Activated T-cell treated with anti-CD3 and anti-CD28 coated beads, Interleukin-2, amount 50 U/mL, for 4 hours (primary cell): ENCODE data around the gene METTL15. TPM values are rescaled to one million over a fixed set of nuclear protein-coding genes. Genes with fewer than 3 reads are reported as not detected.
"Not testable (repeated sequence)": the region's sequence is repeated elsewhere in the genome, so short reads cannot be mapped to it uniquely, and the experiment has no call there.

Experiments used
- ATAC-seq, 2 donors: fragments of 200-7000 bp; cut with Tn5 transposase; one replicate each; pipeline ENCODE4 v1.10.0; 2021
- DNase-seq: peaks from one replicate; pipeline ENCODE4 v3.0.0-alpha.2; 2020
- H3K27me3 Mint-ChIP-seq: one replicate; pipeline ENCODE4 v1.8.0; 2021; ENCODE audit warnings: low read depth, mixed read lengths
- H3K36me3 Mint-ChIP-seq: one replicate; pipeline ENCODE4 v1.8.0; 2022; ENCODE audit warnings: mixed read lengths; ENCODE audit not compliant: insufficient read depth
- H3K4me1 Mint-ChIP-seq: one replicate; pipeline ENCODE4 v1.8.0; 2021; ENCODE audit warnings: low read depth, mixed read lengths
- H3K4me3 Mint-ChIP-seq: one replicate; pipeline ENCODE4 v1.8.0; 2021; ENCODE audit warnings: mild to moderate bottlenecking, moderate library complexity, mixed read lengths
- H3K9me3 Mint-ChIP-seq: one replicate; pipeline ENCODE4 v1.8.0; 2021; ENCODE audit warnings: mixed read lengths
- total RNA-seq, 3 donors: library from RNA; stranded (reverse); gene quantifications; one replicate each; pipeline ENCODE4 v1.2.1, GENCODE V29; 2021

METTL15 gene
- total RNA-seq, 3 donors from 2014 or later, result 8.1 to 10.9 (median 10.2) TPM

GRCh38 chr11:28102300-28102699 lies 5.9 kb upstream of the METTL15 start:
- H3K9me3 Mint-ChIP-seq, H3K27me3 Mint-ChIP-seq, H3K36me3 Mint-ChIP-seq, H3K4me3 Mint-ChIP-seq, DNase-seq, H3K4me1 Mint-ChIP-seq, ATAC-seq: not testable (repeated sequence)

DNA sequence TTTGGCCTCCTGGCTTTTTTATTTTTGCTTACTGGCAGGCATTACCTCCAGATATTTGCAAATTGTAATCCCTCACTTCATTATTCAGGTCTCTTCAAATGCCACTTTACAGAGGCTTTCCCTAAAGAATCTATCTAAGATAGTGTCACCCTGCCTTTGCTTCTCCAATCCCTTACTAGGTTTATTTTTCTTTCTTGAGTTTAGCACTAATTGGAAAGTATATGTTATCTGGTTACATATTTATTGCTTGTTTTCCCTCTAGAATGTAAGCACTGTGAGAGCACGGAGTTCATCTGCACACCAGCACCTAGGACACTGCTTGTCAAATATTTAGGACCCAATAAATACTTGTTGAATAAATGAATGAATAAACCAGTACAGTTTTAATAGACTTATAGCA lies 3.8 kb upstream of the METTL15 start:
- no peaks in the 10 kb centered on the region for H3K27me3 Mint-ChIP-seq

GRCh38 chr11:28104984-28105383 lies 3.2 kb upstream of the METTL15 start:
- peaks cover 30% of the 10 kb centered on the region for H3K4me1 Mint-ChIP-seq
- H3K4me3 Mint-ChIP-seq, result no peak overlapping the region
- DNase-seq (no peak), ATAC-seq (no peak)
- H3K27me3 Mint-ChIP-seq, result no peaks in the 10 kb centered on the region
- no peaks in the 10 kb centered on the region for H3K9me3 Mint-ChIP-seq
- H3K36me3 Mint-ChIP-seq, result no peaks in the 10 kb centered on the region

More for the DNA sequence above, 3.8 kb upstream of the METTL15 start:
- Mint-ChIP-seq H3K9me3 (no peaks in the 10 kb centered on the region), H3K4me1 (peaks cover 24% of the 10 kb centered on the region), H3K4me3 (no peak overlapping the region), H3K36me3 (no peaks in the 10 kb centered on the region)
- no peak for ATAC-seq
- DNase-seq, result no peak

GRCh38 chr11:28105869-28106268 lies 2.3 kb upstream of the METTL15 start:
- ATAC-seq, result no peak
- H3K27me3 Mint-ChIP-seq, result no peaks in the 10 kb centered on the region
- H3K4me3 Mint-ChIP-seq, result peak overlapping the region; percentile 42
- no peaks in the 10 kb centered on the region for H3K9me3 Mint-ChIP-seq
- peaks cover 36% of the 10 kb centered on the region for H3K4me1 Mint-ChIP-seq
- no peaks in the 10 kb centered on the region for H3K36me3 Mint-ChIP-seq
- no peak for DNase-seq

GRCh38 chr11:28106353-28107043 lies 1.7 kb upstream of the METTL15 start:
- ATAC-seq (no peak), DNase-seq (no peak)
- Mint-ChIP-seq H3K4me3 (peak overlapping the region; percentile 42), H3K36me3 (no peaks in the 10 kb centered on the region), H3K4me1 (peaks cover 41% of the 10 kb centered on the region), H3K27me3 (no peaks in the 10 kb centered on the region), H3K9me3 (no peaks in the 10 kb centered on the region)

GRCh38 chr11:28107191-28107749 lies 918 bp upstream of the METTL15 start:
- H3K4me3 Mint-ChIP-seq, result peak overlapping the region; percentile 99
- no peak for DNase-seq
- H3K4me1 Mint-ChIP-seq, result peaks cover 49% of the 10 kb centered on the region
- ATAC-seq, result peak in 1 of 2 donors; percentile 1
- H3K36me3 Mint-ChIP-seq, result peaks cover 2% of the 10 kb centered on the region
- no peaks in the 10 kb centered on the region for H3K27me3 Mint-ChIP-seq
- H3K9me3 Mint-ChIP-seq, result no peaks in the 10 kb centered on the region

- H3K36me3 Mint-ChIP-seq, result peaks cover 4% of the 10 kb centered on the region
- H3K27me3 Mint-ChIP-seq, result no peaks in the 10 kb centered on the region
- H3K9me3 Mint-ChIP-seq, result no peaks in the 10 kb centered on the region
- DNase-seq (no peak), ATAC-seq (no peak)
- peak overlapping the region; percentile 99 for H3K4me3 Mint-ChIP-seq
- peaks cover 52% of the 10 kb centered on the region for H3K4me1 Mint-ChIP-seq
Observed at GRCh38 chr11:28108958-28109357, 770 bp downstream of the METTL15 start.

DNA sequence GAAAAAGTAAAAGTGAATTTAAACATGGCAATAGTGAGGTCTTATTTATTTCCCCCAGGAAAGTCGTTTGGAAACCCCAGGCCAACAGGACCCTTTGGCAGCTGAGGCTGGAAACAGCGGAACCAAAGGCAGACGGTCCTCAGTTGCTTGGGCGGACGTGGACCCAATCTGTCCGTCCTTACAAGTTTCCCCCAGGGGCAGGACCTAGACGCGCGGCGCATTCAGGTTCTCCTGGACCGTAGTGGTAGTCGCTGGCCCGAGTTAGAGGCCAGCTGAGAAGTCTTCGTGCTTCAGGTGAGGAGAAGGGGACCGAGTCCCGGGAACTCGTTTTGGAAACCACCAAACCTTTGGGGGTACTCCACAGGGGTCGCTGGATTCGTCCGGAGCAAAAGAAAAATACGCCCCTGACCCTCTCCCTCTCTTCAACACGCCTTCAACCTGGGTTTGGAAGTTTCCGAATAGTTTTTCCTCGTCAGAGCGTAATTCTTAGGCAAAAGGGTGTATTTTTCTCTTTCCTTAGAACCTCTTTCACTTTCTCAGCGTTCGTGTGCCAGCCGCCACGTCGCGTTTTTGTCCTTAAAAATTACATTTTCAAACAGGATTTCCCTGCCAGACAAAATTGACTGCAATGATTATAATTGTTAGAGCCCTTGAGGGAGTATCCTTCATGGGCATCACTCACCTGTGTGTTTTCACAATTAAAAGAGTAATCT lies 2.1 kb downstream of the METTL15 start:
- peaks cover 6% of the 10 kb centered on the region for H3K36me3 Mint-ChIP-seq
- H3K27me3 Mint-ChIP-seq, result no peaks in the 10 kb centered on the region
- peak overlapping the region; percentile 99 for H3K4me3 Mint-ChIP-seq
- peaks cover 52% of the 10 kb centered on the region for H3K4me1 Mint-ChIP-seq
- DNase-seq, result peak; percentile 53
- peak; percentile 46 to 55 for ATAC-seq
- H3K9me3 Mint-ChIP-seq, result no peaks in the 10 kb centered on the region

DNA sequence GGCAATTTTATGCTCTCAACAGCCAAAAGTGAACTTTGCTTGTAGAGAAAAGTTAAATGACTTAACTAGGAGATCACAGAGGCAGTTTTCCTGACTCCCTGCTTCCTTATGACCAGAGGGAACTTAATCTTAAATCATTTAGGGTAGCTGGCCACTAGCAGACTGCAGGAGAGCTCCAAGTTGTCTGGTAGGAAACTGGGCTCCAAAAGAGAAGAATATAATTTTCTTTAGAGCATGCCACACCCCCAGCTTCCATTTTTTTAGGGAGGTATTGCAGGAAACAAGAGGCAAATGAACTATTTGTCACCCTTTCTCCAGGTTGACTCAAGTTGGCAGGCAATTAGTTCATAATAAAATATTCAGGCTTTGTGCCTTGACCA lies 2.6 kb downstream of the METTL15 start:
- ATAC-seq (no peak), DNase-seq (no peak)
- no peaks in the 10 kb centered on the region for H3K27me3 Mint-ChIP-seq
- peaks cover 50% of the 10 kb centered on the region for H3K4me1 Mint-ChIP-seq
- H3K4me3 Mint-ChIP-seq, result peak overlapping the region; percentile 99
- peaks cover 6% of the 10 kb centered on the region for H3K36me3 Mint-ChIP-seq
- H3K9me3 Mint-ChIP-seq, result no peaks in the 10 kb centered on the region

DNA sequence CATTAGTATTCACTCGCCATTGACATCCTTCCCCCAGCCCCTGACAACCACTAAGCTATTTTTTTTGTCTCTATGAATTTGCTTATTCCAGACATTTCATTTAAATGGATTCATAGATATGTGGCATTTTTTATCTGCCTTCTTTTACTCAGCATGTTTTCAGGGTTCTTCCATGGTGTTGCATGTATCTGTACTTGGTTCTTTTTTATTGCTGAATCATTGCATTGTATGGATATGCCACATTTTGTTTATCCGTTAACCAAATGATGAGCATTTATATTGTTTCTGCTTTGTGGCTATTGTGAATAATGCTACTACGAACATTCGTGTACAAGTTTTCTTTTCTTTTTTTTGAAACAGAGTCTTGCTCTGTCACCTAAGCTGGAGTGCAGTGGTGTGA lies 5.9 kb downstream of the METTL15 start:
- no peak for DNase-seq
- H3K27me3 Mint-ChIP-seq, result no peaks in the 10 kb centered on the region
- no peak overlapping the region for H3K4me3 Mint-ChIP-seq
- peaks cover 36% of the 10 kb centered on the region for H3K4me1 Mint-ChIP-seq
- no peaks in the 10 kb centered on the region for H3K9me3 Mint-ChIP-seq
- ATAC-seq, result no peak
- H3K36me3 Mint-ChIP-seq, result peaks cover 12% of the 10 kb centered on the region

- no peak for DNase-seq
- ATAC-seq, result no peak
- no peaks in the 10 kb centered on the region for H3K9me3 Mint-ChIP-seq
- H3K27me3 Mint-ChIP-seq, result no peaks in the 10 kb centered on the region
- peaks cover 30% of the 10 kb centered on the region for H3K4me1 Mint-ChIP-seq
- H3K4me3 Mint-ChIP-seq, result no peak overlapping the region
- peaks cover 12% of the 10 kb centered on the region for H3K36me3 Mint-ChIP-seq
Observed at GRCh38 chr11:28114731-28115130, 6.5 kb downstream of the METTL15 start.

GRCh38 chr11:28117712-28118111 lies 9.5 kb downstream of the METTL15 start:
- DNase-seq (no peak), ATAC-seq (no peak)
- no peaks in the 10 kb centered on the region for H3K9me3 Mint-ChIP-seq
- H3K27me3 Mint-ChIP-seq, result no peaks in the 10 kb centered on the region
- peaks cover 12% of the 10 kb centered on the region for H3K36me3 Mint-ChIP-seq
- H3K4me1 Mint-ChIP-seq, result peaks cover 8% of the 10 kb centered on the region
- no peak overlapping the region for H3K4me3 Mint-ChIP-seq

DNA sequence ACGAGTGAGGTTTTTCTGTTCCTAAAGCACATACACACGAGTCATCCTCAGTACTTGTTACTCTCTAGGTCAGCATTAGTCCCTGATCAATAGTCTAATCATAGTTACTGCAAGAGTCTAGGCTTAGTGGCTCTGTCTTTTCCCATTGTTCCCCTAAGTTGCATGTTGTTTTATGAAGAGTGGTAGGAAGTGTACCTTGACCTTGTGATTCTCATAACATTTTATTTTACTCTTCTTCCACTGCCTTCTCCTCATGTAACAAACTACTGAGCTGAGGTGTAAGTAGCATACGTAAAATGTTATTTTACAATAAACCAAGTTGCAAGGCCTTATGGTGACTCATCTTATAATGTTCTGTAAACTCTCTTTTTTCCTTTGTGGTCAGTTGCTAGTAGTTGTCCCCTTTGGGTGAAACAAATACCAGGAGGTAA lies 15.0 kb downstream of the METTL15 start:
- peaks cover 17% of the 10 kb centered on the region for H3K36me3 Mint-ChIP-seq

DNA sequence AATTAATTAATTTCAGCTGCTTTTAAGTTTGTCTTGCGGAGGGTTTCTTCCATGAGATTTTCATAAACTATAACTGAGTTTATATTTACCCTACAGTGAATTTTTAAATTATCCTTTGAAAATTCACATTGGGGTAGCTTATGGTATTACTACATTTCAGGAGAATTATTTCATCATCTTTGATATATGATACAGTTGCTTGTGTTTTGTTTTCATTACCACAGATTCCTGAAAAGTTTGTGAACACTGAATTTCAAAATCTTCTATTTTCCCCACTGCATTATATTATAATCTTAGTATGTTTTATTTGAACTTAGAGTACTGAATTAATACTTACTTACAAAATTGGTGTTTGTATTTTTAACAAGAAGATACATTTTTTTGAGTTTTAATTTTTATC lies 24.4 kb downstream of the METTL15 start:
- no peaks in the 10 kb centered on the region for H3K4me1 Mint-ChIP-seq
- H3K36me3 Mint-ChIP-seq, result peaks cover 33% of the 10 kb centered on the region
- DNase-seq (no peak), ATAC-seq (no peak)
- H3K9me3 Mint-ChIP-seq, result peaks cover 16% of the 10 kb centered on the region
- H3K27me3 Mint-ChIP-seq, result no peaks in the 10 kb centered on the region
- no peak overlapping the region for H3K4me3 Mint-ChIP-seq

More for the DNA sequence above, 15.0 kb downstream of the METTL15 start:
- Mint-ChIP-seq H3K4me3 (no peak overlapping the region), H3K4me1 (peaks cover 2% of the 10 kb centered on the region), H3K27me3 (no peaks in the 10 kb centered on the region), H3K9me3 (no peaks in the 10 kb centered on the region)
- DNase-seq, result no peak
- ATAC-seq, result no peak

GRCh38 chr11:28133146-28133545 lies 25.0 kb downstream of the METTL15 start:
- H3K4me3 Mint-ChIP-seq, result no peak overlapping the region
- no peaks in the 10 kb centered on the region for H3K4me1 Mint-ChIP-seq
- peaks cover 33% of the 10 kb centered on the region for H3K36me3 Mint-ChIP-seq
- no peaks in the 10 kb centered on the region for H3K27me3 Mint-ChIP-seq
- no peak for DNase-seq
- H3K9me3 Mint-ChIP-seq, result peaks cover 16% of the 10 kb centered on the region
- no peak for ATAC-seq
